Natural killer cell (primary cell): ENCODE measurements around the gene CCDC112. TPM values are rescaled to one million over a fixed set of nuclear protein-coding genes. Genes with fewer than 3 reads are reported as not detected.
A peak's percentile ranks its signal among the peaks of the same experiment; 100 is the strongest.

Experiments used
- ATAC-seq, 3 donors: fragments of 150-1000 bp in 2 of 3; fragments of 200-7000 bp in 1 of 3; cut with Tn5 transposase; 1 replicate in 1 of 3; 2 replicates in 2 of 3; pipeline ENCODE4 v1.10.0; 2021; ENCODE audit warnings: mild to moderate bottlenecking in 2 of 3, moderate library complexity in 2 of 3
- DNase-seq, 2 donors: peaks; one replicate each; pipeline versions ENCODE4 v3.0.0 to v3.0.0-alpha.2; 2013 to 2021; ENCODE audit warnings: mixed read lengths in 1 of 2
- H3K27ac ChIP-seq: one replicate; pipeline ENCODE4 v1.5.1; 2013; ENCODE audit warnings: mild to moderate bottlenecking, low read length
- H3K27me3 ChIP-seq: one replicate; pipeline ENCODE4 v1.6.1; 2013; ENCODE audit warnings: low read length; ENCODE audit not compliant: control insufficient read depth, insufficient read depth
- H3K36me3 ChIP-seq: one replicate; pipeline ENCODE4 v1.6.1; 2013; ENCODE audit warnings: low read length; ENCODE audit not compliant: control insufficient read depth, insufficient read depth
- H3K4me1 ChIP-seq: one replicate; pipeline ENCODE4 v1.6.1; 2013; ENCODE audit warnings: low read length; ENCODE audit not compliant: control insufficient read depth, insufficient read depth
- H3K4me3 ChIP-seq: one replicate; pipeline ENCODE4 v1.5.1; 2013; ENCODE audit warnings: low read length
- H3K9me3 ChIP-seq: one replicate; pipeline ENCODE4 v1.6.1; 2013; ENCODE audit warnings: low read length; ENCODE audit not compliant: control insufficient read depth, insufficient read depth
- H3K27ac Mint-ChIP-seq, 2 donors: one replicate each; pipeline ENCODE4 v1.8.0; 2022; ENCODE audit warnings: mild to moderate bottlenecking in 2 of 2, mixed read lengths in 2 of 2, moderate library complexity in 1 of 2
- H3K27me3 Mint-ChIP-seq, 2 donors: one replicate each; pipeline ENCODE4 v1.8.0; 2022; ENCODE audit warnings: low read depth in 2 of 2, mixed read lengths in 2 of 2
- H3K36me3 Mint-ChIP-seq: one replicate; pipeline ENCODE4 v1.8.0; 2022; ENCODE audit warnings: mixed read lengths
- H3K4me1 Mint-ChIP-seq, 2 donors: one replicate each; pipeline ENCODE4 v1.8.0; 2022; ENCODE audit warnings: mixed read lengths in 2 of 2
- H3K4me3 Mint-ChIP-seq: one replicate; pipeline ENCODE4 v1.8.0; 2022; ENCODE audit warnings: mild to moderate bottlenecking, moderate library complexity, mixed read lengths
- H3K9me3 Mint-ChIP-seq, 2 donors: one replicate each; pipeline ENCODE4 v1.8.0; 2022; ENCODE audit warnings: mixed read lengths in 2 of 2
- CTCF ChIP-seq: fragments of 200-600 bp; IDR thresholded peaks from one replicate; pipeline ENCODE4 v1.8.0; 2022; ENCODE audit warnings: antibody characterized with exemption
- WGBS: methylation state at CpG from one replicate; pipeline ENCODE4 v1.1.7; 2013; ENCODE audit warnings: missing lambda C conversion rate; ENCODE audit not compliant: insufficient coverage; 5-methylcytosine and 5-hydroxymethylcytosine counted together
- intact Hi-C: fragments of 100-400 bp; cut with micrococcal nuclease; formaldehyde crosslinking; loops from one replicate; pipeline ENCODE4 v1.14.2; 2022
- total RNA-seq, 4 donors: library from RNA; stranded (reverse); fragments of 120-200 nt in 1 of 4; gene quantifications; one replicate each; pipeline versions ENCODE4 v1.2.3 to v1.2.4, GENCODE V29; 2013 to 2022

CCDC112 gene, protein sequence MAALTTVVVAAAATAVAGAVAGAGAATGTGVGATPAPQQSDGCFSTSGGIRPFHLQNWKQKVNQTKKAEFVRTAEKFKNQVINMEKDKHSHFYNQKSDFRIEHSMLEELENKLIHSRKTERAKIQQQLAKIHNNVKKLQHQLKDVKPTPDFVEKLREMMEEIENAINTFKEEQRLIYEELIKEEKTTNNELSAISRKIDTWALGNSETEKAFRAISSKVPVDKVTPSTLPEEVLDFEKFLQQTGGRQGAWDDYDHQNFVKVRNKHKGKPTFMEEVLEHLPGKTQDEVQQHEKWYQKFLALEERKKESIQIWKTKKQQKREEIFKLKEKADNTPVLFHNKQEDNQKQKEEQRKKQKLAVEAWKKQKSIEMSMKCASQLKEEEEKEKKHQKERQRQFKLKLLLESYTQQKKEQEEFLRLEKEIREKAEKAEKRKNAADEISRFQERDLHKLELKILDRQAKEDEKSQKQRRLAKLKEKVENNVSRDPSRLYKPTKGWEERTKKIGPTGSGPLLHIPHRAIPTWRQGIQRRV
- 1 to 10 TPM; 2.5 to 3.7 (median 3.1) TPM for total RNA-seq
- total RNA-seq (2013) = 13.6 TPM

DNA sequence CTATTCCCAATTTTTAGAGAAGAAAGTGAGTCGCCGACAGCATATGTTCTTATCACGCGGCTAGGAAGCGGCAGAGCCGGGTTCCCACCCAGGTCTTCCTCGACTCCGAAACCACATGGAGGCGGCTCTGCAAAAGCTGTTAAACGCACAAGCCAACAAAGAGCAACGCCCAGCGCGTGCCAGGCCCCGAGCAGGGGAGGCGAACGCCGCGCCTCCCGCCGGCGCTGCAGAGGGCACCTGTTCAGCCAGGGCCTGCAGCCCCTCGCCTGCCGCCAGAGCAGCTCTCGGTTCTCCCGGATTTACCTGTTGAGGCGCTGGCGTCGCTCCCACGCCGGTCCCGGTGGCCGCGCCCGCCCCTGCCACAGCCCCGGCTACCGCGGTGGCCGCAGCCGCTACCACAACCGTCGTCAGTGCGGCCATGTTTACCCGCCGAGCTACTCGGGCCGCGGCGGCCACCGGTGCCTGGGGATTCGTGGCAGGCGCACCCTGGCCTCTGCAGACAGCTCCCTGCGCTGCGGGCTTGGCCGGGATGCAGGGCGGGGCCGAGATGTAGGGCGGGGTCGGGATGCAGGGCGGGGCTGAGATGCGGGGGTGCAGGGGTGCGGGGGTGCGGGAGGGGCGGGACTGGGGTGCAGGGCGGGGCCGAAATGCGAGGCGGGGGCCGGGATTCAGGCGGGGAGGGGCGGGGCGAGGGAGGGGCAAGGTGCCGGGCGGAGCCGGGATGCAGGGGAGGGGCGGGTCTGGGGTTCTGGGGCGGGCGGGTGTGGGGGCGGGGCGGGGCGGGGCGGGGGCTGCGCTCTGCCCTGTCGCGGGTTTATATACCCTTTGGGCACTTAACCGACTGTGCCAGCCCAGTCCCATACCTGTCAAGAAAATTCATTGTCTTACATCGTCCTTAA, at the start of gene CCDC112:
TSS of gene CCDC112 (minus strand) at position 531 of the 899 bp plus-strand sequence. CDS start at position 420, 111 bp downstream.
- H3K9me3 ChIP-seq = no peaks in the 10 kb centered on the region
- ATAC-seq (peak; percentile 76 to 80 (median 78)), DNase-seq (peak; percentile 45 to 86)
- intact Hi-C loops = no loop called here
- peaks cover 11 to 16% of the 10 kb centered on the region in 2 donors for H3K27me3 Mint-ChIP-seq
- no peak for TF ChIP-seq CTCF
- H3K27ac ChIP-seq = no peak within 1 kb of the TSS
- H3K4me3 Mint-ChIP-seq = peak within 1 kb of the TSS; percentile 78
- H3K4me1 Mint-ChIP-seq = peaks cover 12 to 22% of the 10 kb centered on the region in 2 donors
- peaks cover 3 to 5% of the 10 kb centered on the region in 2 donors for H3K9me3 Mint-ChIP-seq
- H3K4me1 ChIP-seq = peaks cover 6% of the 10 kb centered on the region
- H3K27me3 ChIP-seq = no peaks in the 10 kb centered on the region
- peaks cover 8% of the 10 kb centered on the region for H3K36me3 Mint-ChIP-seq
- H3K27ac Mint-ChIP-seq = peak within 1 kb of the TSS in 1 of 2 donors; percentile 40
- under 1% methylated on average over 64 of the region's 86 CpGs for WGBS
- H3K4me3 ChIP-seq = peak within 1 kb of the TSS; percentile 41
- no peaks in the 10 kb centered on the region for H3K36me3 ChIP-seq

GRCh38 chr5:115345344-115345743, 48.9 kb upstream of the CCDC112 start:
- no peak for TF ChIP-seq CTCF
- Mint-ChIP-seq H3K36me3 (no peaks in the 10 kb centered on the region), H3K4me3 (no peak overlapping the region), H3K27ac (no peak overlapping the region), H3K27me3 (peaks cover 16 to 40% of the 10 kb centered on the region in 2 donors), H3K4me1 (no peaks in the 10 kb centered on the region), H3K9me3 (no peaks in the 10 kb centered on the region)
- Histone ChIP-seq H3K4me1 (no peaks in the 10 kb centered on the region), H3K27ac (no peak overlapping the region), H3K4me3 (no peak overlapping the region), H3K36me3 (no peaks in the 10 kb centered on the region), H3K27me3 (no peaks in the 10 kb centered on the region), H3K9me3 (no peaks in the 10 kb centered on the region)
- ATAC-seq (no peak), DNase-seq (no peak)
- intact Hi-C loops = no loop called here

DNA sequence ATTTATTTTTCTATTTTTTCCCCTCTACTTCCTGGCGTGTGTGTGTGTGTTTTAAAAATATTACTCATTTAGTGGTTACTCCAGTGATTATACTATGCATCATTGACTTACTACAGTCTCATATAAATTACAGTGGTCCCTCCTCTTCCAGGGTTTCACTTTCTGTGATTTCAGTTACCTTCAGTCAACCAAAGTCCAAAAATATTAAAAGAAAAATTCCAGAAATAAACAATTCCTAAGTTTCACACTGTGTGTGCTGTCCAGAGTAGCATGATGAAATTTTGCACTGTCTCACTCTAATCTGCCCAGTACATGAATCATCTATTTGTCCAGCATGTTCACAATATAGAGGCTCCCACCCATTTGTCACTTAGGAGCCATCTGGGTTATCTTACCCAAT, 47.4 kb upstream of the CCDC112 start:
- no peaks in the 10 kb centered on the region for H3K4me1 Mint-ChIP-seq
- Histone ChIP-seq H3K27ac (no peak overlapping the region), H3K4me1 (no peaks in the 10 kb centered on the region), H3K27me3 (no peaks in the 10 kb centered on the region), H3K36me3 (no peaks in the 10 kb centered on the region), H3K4me3 (no peak overlapping the region), H3K9me3 (no peaks in the 10 kb centered on the region)
- H3K4me3 Mint-ChIP-seq = no peak overlapping the region
- no peak for TF ChIP-seq CTCF
- DNase-seq (no peak), ATAC-seq (no peak)
- H3K27me3 Mint-ChIP-seq = peaks cover 19 to 34% of the 10 kb centered on the region in 2 donors
- H3K9me3 Mint-ChIP-seq = no peaks in the 10 kb centered on the region
- intact Hi-C loops = no loop called here
- no CpG with 5 or more reads among the region's 1 CpG for WGBS
- H3K27ac Mint-ChIP-seq = no peak overlapping the region
- no peaks in the 10 kb centered on the region for H3K36me3 Mint-ChIP-seq
